Stimulated activated CD4-positive, alpha-beta T cell treated with anti-CD3 and anti-CD28 coated beads, Interleukin-2, amount 100 ng/mL, for 48 hours (primary cell): ENCODE results near the gene NRBF2.
"Not testable (repeated sequence)": the region's sequence is repeated elsewhere in the genome, so short reads cannot be mapped to it uniquely, and the experiment has no call there.

Source experiments
- DNase-seq, 2 donors: peaks; one replicate each; pipeline ENCODE4 v3.0.0-alpha.2; 2020

NRBF2 gene

DNA sequence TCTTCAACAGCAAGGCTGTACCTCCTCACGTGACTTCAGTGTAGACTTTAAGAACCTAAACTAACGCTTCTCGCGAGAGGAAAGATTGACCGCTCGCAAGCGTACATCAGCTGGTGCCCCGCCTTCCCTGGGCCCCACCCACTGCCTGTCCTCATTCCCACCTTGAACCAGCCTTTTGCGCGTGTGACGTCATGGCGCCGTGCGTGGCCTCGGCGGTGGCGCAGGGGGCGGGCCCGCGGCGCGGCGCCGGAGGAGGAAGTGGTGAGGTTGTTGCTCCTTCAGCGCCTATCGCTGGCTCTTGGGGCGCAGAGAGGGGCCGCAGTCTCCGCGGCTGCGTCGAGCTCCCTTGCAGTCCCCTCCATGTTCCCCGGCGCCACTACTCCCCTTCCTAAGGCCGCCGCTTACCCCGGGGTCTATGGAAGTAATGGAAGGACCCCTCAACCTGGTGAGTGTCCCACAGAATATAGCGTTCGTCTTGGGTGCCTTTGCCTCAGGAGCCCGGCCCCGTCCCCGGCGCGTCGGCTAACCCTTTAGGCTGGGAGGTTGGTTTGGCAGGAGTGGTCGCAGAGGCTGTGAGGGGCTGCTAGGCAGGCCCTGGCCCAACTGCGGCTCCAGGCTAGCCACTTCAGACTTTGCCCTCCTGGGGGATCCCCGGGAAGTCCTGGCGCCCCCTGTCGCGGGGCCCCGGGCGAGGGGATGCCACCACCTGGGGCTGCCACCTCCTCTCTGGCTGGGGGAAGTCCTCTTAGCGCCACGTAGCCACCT is at the start of gene NRBF2:
NRBF2 (plus strand) TSS at position 273 of the 765 bp plus-strand sequence; CDS start at position 416, 143 bp downstream.
- peak; percentile 93 to 97 for DNase-seq

DNA sequence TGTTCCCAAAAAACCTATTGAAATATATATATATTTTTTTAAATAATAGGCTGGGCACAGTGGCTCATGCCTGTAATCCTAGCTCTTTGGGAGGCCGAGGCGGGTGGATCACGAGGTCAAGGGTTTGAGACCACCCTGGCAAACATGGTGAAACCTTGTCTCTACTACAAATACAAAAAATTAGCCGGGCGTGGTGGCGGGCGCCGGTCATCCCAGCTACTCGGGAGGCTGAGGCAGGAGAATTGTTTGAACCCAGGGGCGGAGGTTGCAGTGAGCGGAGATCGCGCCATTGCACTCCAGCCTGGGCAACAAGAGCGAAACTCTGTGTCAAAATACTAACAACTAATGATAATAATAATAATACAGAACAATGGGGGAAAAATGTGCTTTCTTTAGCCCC is 49.7 kb upstream of the NRBF2 start:
- DNase-seq, result not testable (repeated sequence)

DNA sequence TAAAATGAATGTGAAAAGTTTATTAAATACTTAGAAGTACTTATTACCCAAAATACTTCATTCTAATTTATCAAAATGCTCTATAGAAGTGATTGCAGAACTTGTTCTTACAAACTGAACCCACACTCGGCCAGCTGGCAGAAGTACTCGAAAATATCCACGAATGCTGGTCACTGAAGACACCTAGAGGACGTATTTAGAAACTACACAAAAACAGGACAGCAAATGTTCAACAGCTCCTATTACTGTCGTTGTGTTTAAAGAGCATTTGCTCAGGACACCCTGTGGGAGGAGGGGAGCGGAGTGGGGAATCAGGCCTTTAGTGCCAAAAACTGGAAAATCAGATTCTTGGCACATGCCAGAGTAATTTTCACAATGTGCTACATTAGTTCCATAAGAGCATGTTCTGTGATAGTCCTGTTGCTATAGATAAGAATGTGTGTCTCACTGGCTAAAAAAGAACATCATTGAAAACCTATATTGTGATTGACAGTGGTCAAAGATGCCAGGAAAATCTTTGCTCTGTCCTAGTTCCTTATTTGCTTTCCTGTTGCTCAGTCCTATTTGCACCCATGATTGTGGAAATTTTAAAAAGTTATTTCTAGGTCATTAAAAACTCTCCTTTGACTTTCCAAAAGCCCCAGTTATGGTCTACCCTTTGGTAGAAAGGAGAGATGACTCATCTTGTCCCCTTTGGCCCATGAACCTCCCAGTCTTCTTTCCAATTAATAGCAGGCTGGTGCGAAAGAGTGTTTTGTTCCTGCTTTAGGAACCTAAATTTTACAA is 49.0 kb upstream of the NRBF2 start:
- DNase-seq, result peak; percentile 16 to 22

DNA sequence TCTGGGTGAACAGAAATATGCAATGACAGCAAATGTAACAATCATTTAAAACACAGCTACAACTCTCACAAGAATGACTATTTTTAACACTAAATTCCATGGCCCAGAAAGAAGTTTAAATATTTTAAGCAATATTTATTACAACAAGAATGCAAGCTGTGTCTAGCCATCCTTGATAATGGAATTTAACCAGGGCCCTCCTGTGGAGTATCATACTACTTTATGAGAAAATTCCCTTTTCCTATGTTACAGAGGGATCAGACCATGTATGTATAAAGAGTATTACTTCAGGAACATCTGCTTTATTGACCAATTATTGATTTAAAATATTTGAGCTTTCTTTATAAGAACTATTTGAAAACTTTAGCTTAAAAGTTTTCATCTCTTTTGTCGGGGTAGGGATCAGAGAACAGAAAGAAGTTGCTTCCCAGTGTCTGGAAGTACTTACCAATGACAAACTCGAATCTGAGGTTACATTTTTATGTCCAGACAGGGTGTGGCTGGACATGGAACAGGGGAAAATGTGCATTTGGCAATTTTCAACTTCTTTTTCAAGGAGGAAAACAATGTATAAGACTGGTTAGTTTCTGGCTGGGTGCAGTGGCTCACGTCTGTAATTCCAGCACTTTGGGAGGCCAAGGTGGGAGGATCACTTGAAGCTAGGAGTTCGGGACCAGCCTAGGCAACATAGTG is 48.3 kb upstream of the NRBF2 start:
- DNase-seq, result no peak

DNA sequence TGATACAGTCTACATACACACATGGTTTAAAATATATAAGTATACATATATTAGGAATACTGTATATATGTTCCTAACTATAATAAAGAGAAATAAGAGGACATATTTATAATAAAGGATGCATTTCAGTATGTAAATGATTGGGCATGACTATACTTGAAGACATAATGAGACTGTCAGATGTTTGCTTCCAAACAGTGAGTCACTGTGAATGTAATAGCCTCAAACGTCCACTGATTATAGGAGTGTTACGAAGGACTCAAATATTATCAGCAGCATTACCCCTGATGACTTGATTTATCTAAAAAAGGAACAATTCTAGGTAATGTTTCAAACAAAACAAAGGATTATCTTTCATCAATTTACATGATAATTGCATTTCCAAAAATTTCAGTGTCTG is 39.9 kb upstream of the NRBF2 start:
- no peak for DNase-seq

DNA sequence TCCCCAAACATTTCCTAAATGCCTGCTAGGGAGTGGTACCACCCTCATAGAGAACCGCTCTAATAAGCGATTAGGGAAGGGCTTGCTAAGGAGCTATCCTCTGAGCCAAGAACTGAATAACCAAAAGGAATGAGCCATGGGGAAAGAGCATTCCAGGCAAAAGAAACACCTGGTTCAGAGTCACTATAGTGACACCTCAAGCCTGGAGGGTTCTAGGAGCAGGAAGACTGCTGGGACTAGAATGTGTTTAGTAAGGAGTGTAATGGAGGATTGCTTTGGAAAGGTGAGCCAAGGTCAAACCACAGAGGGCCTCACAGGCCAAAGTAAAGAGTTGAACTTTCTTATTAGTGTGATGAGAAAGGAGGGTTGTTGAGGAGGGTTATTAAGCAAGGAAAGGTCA is 38.7 kb upstream of the NRBF2 start:
- DNase-seq, result no peak

DNA sequence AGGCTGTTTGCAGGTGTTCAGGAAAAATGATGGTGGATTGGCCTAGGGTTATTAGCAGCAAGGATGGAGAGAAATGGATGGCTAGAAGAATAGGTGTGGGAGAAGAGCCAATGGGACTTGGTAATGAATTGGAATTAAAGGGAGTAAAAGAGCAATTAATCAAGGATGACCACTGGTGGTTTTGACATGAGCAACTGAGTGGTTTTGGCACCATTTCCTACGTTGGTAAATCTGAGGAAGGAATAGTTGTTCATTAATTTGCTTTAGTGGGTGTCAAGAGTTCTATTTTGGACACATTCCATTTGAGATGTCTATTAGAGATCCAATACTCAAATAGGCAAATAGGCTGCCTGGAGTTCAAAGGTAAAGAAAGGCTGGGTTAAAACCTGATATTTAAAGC is 38.2 kb upstream of the NRBF2 start:
- DNase-seq, result no peak

DNA sequence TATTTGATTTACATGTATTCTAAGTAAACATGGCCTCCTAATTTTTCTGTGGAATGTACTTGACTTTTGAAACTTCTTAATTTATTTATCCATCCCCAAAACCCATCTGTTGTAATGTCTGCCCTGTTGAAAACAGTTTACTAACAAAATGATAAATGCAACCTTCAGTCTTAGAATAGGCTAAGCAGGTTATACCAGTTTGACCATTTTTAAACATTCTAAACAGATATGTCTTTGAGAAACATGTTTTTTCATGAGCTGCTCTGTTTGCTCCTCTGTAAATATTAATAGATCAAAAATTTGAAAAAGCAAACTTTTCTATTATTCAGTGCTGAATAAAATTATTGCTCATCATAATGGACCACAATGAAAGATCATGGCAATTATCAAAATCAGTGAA is 33.4 kb upstream of the NRBF2 start:
- DNase-seq, result no peak

DNA sequence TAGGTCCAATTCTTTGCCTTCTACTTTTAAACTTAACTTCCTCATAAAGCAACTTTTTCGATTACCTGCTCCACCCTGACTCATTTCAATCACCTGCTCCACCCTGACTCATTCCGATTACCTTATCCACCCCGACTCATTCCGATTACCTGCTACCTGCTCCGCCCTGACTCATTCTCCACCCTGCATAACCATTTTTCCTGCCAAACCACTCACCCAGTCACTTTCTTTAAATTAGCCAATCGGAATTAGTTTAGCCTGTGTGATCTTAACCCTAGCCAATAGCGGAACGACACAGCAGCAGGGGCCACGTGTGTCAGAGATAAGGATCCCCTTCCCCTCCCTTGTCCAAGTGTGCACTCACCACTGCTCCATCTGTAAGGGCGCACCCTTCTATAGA is 32.0 kb upstream of the NRBF2 start:
- DNase-seq, result not testable (repeated sequence)

DNA sequence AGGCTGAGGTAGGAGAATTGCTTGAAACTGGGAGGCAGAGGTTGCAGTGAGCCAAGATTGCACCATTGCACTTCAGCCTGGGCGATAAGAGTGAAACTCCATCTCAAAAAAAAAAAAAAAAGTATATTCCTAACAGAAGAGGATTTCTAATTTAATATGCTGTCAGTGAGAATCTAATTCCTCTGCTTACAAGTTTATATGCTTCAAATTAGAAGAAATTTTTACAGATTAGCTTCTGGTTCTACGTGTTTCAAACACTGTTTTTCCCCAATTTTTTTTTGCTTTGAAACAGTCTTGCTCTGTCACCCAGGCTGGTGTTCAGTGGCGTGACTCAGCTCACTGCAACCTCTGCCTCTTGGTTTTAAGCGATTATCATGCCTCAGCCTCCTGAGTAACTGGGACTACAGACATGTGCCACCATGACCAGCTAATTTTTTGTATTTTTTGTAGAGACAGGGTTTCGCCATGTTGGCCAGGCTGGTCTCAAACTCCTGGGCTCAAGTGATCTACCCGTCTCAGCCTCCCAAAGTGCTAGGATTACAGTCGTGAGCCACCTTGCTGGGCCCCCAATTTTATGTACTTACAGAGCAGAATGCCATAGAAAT is 30.7 kb upstream of the NRBF2 start:
- DNase-seq, result not testable (repeated sequence)

DNA sequence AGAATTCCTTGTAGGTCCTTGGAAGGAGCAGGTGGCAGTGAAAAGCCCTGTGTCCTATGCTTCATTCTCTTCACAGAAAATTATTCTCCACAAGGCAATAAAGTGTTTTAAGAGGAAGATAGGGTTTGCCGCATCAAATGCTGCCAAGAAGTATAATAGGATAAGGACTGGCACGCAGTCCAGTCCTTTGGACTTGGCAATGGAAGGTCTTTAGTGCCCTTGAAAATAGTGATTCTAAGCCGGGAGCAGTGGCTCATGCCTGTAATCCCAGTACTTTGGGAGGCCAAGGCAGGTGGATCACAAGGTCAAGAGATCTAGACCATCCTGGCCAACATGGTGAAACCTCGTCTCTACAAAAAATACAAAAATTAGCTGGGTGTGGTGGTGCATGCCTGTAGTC is 29.9 kb upstream of the NRBF2 start:
- not testable (repeated sequence) for DNase-seq

DNA sequence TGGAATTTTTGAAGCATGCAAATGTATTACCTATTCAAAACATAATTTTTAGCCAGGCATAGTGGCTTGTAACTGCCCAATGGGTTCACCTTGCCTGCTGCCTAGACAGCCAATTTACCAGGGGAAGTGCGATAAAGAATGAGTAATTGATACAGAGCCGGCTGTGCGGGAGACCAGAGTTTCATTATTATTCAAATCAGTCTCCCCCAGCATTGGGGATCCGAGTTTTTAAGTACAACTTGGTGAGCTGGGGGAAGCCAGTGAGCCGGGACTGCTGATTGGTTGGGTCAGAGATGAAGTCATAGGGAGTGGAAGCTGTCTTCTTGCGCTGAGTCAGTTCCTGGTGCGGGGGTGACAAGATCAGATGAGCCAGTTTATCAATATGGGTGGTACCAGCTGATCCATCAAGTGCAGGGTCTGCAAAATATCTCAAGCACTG is 29.1 kb upstream of the NRBF2 start:
- DNase-seq, result peak; percentile 19 to 22

DNA sequence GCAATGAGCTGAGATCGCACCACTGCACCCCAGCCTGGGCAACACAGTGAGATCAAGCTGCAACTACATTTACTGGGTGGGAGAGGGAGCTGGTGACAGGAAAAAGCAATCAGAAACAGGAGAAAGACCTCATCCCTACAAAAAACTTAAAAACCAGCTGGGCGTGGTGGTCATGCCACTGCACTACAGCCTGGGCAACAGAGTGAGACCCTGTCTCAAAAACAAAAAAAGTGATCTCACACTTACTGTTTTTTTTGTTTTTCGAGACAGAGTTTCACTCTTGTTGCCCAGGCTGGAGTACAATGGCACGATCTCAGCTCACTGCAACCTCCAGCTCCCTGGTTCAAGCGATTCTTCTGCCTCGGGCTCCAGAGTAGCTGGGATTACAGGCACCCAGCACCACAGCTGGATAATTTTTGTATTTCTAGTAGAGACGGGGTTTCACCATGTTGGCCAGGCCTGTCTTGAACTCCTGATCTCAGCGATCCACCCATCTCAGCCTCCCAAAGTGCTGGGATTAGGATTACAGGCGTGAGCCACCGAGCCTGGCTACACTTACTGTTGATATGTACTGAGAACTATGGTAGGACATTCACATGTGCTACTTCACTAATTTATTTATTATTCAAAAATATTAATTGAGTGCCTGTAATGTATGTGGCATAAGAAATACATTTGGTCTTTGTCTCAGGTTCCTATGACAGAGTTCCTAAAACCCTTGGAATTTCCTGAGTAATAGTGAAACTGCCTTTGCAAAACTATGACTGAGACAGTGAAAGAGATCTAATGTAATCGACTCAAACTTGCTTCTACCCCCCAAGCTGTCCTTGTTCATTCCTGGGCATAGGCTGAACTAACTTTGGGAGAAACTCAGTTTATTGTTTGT is 27.7 kb upstream of the NRBF2 start:
- no peak for DNase-seq

DNA sequence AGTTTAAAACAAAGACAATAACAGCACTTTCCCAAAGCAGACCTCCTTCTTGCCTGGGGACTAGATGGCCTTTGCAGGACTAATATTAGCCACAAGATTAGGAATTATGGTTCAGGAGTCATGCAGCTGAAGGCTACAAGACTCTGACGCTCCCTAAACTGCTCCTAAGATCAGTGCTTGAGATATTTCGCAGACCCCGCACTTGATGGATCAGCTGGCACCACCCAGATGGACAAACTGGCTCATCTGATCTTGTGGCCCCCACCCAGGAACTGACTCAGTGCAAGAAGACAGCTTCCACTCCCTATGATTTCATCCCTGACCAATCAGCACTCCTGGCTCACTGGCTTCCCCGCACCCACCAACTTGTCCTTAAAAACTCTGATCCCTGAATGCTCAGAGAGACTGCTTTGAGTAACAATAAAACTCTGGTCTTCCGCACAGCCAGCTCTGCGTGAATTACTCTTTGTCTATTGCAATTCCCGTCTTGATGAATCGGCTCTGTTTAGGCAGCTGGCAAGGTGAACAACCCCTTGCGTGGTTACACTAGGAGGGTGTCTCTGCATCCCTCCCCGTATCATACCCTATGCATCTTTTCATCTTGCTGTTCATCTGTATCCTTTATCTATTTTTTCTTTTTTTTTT is 26.9 kb upstream of the NRBF2 start:
- DNase-seq, result no peak

DNA sequence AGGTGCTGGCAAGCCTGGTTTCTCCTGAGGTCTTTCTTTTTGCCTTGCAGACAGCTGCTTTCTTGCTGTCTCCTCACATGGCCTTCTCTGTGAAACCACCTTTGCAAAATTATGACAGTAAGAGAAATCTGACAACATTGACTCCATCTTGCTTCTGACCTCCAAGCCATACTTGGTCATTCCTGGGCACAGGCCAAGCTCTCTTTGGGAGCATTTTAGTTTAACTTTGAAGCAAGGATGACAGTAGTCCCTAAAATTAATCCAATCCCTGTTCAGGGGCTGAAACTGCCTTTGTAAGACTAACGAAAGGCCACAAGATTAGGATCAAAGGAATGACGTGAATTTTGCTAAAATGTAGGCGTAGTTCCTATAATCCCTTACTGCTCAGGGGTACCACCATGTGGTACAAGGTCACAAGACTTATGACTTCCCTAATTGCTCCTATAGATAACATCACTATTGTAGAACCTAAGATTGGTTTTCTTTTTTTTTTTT is 25.1 kb upstream of the NRBF2 start:
- no peak for DNase-seq

DNA sequence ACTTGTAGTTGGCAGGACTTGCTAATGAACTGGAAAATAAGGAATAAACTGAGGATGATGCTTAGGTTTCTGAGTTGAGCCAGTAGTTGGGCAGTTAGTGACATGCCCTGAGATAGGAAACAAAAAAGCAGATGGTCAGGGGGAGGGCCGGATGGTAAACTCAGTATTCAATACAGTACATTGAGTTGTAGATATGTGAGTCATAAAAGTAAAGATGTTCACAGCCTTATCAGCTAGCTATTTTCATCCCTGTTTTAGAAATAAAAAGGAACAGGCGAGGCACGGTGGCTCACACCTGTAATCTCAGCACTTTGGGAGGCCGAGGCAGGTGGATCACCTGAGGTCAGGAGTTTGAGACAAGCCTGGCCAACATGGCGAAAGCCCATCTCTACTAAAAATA is 22.2 kb upstream of the NRBF2 start:
- DNase-seq, result no peak

DNA sequence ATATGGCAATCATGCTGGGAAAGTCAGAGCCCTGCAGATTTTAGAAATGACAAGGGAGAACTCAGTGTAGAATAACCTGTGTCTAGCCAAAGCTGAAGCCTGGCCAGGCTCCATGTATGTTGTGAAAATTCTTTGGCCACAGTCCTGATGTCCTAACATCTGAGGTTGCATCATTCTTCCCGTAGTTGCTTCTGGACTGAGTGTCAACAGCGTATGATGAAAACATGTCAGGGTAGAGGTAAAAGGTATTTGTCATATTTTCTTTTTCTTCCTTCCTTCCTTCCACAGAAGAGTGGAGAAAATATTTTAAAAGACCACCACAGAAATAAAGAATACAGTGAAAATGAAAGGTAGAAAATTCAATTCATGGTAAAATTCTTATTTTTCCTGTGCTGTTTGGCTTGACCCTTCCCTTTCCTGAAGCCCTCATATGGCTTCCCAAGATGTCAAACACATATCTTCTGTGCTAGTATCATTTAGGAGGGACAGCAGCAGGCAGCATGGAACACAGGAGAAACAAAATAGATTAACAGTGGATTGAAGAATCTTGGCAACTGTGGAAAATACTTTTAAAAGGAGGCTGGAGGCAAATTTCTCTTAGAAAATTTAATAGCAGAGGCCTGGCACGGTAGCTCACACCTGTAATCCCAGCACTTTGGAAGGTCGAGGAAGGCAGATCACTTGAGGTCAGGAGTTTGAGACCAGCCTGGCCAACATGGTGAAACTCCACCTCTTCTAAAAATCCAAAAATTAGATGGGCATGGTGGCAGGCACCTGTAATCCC is 18.9 kb upstream of the NRBF2 start:
- no peak for DNase-seq

DNA sequence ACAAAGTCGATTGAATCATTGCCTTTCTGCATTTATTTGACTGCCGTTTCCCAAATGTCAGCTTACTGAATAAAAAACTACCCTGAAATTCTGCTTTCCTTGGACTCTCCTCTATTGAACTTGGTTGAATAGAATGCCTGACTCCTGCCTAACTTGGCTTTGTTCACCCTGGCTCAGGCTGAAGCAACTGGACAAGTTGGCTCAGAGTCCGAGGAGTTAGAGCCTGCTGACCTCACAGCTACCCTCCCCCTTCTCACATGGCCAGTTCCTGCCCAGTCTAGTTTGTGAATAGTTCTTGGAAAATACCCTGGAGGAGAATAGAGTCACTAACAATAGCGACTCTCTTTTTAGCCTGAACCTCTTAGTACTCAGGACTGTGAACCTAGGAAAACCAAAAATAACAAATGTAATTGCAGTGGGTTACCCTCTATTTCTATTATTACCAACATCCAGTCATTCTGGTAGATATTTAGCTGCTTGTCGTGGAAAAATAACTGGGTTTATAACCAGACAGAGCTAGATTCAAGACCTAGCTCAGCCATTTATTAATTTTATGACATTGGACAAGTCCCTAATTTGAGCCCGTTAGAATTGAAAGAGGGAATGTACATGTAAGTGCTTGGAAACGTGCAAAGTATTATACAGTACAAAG is 17.3 kb upstream of the NRBF2 start:
- DNase-seq, result no peak

DNA sequence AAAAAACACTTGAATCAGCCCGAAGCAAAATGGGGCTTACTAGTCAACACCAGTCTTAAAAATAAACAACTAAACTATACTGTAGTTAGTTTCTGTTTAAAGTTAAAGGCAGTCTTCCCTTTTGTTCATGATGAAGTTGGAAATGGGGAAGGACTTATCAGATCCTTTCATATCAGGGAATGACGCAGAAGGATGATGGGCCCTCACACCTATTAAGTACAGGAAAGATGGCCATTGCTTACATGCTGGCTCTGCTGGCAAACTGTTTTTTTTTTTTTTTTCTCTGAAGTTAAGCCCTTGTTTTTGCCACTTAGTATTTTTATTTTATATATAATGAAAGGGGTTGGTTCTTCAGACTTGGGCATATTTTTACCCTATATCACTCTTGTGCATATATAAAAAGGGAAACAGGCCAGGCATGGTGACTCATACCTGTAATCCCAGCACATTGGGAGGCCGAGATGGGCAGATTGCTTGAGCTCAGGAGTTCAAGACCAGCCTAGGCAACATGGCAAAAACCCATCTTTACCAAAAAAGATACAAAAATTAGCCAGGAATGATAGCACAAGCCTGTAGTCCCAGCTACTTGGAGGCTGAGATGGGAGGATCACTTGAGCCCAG is 16.6 kb upstream of the NRBF2 start:
- DNase-seq, result no peak

DNA sequence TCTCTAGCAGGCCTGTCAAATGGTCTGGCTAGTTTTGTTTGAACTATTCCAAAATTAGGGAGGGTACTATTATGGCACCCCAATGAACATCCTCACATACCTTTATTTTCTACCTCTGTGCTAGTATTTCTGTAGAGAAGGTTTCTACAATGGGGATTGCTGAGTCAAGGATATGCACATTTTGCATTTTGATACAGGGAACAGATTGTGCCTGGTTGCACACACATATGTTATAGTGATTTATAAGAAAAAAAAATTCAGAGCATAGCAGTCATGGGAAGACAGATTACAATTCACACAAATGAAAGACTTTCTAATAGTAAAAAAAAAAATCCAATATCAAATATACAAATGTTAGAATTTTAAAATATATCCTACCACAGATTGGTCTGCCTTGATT is 14.1 kb upstream of the NRBF2 start:
- DNase-seq, result no peak
